Esophagus squamous epithelium (tissue), 4 donors: ENCODE data around the gene GMEB2.

ENCODE experiments used
- CTCF ChIP-seq, 6 experiments: fragments of 450-650 bp in 4 of 6; fragments of 200-600 bp in 2 of 6; sonication (generic) in 2 of 6; IDR thresholded peaks; one replicate each; pipeline ENCODE4 v1.5.1; 2016 to 2019; ENCODE audit warnings: antibody characterized with exemption in 6 of 6, mild to moderate bottlenecking in 4 of 6, moderate library complexity in 4 of 6
- POLR2A ChIP-seq, 4 donors: fragments of 450-650 bp; IDR thresholded peaks; one replicate each; pipeline ENCODE4 v1.6.1; 2017; ENCODE audit warnings: antibody characterized with exemption in 4 of 4, mild to moderate bottlenecking in 4 of 4, moderate library complexity in 3 of 4

DNA sequence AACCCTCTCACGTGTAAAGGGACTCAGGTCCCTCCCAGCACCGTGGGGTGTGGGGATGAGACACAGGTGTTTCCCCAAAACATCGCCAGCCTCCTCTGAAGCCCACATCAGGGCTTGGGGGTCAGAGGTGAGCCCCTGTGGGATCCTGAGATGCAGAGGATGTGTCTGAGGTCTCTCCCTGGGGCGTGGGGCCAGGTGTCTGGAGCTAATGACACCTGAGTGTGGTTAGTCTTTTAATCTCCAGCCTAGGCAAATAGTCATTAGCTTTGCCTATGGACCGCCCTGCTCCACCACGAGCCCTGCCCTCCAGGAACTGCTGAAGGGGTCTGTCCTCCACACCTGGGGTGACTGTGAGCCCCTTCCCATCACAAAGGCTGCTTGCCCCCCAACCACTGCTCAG, 81.1 kb downstream of the GMEB2 start:
- no peak for TF ChIP-seq CTCF (IDR thresholded peaks at IDR 0.05)
- no peak for TF ChIP-seq POLR2A (IDR thresholded peaks at IDR 0.05)
